ENCODE results near the gene ETV6. TPM values are rescaled to one million over a fixed set of nuclear protein-coding genes. Genes with fewer than 3 reads are reported as not detected.

Gene ETV6
- total RNA-seq, 1 experiment from 2014 or later, result 14.1 TPM

GRCh38 chr12:11743423-11744409 is 94.2 kb downstream of the ETV6 start:
- no peak for DNase-seq (ENCODE audit: low read depth, low spot score)
- intact Hi-C loops (cut with micrococcal nuclease), result no loop called here
- H3K9ac ChIP-seq (ENCODE audit: low read length), result no peak overlapping the region

GRCh38 chr12:11744410-11744801 is 94.9 kb downstream of the ETV6 start:
- no TSS peak for BruUV-seq (replicated peaks)
- TF ChIP-seq EZH2 (IDR thresholded peaks at IDR 0.05), result no peak
- no peak for TF ChIP-seq JUND (IDR thresholded peaks at IDR 0.05)
- no peak for TF ChIP-seq ZFX (IDR thresholded peaks at IDR 0.05)
- TF ChIP-seq POLR2AphosphoS5 (IDR thresholded peaks at IDR 0.05; ENCODE audit: low read depth, low read length), result no peak
- no peak for TF ChIP-seq MAX (IDR thresholded peaks at IDR 0.05)
- TF ChIP-seq TCF7L2 (IDR thresholded peaks at IDR 0.05; ENCODE audit: borderline replicate concordance, extremely low read depth, insufficient read depth, insufficient read length), result no peak
- TF ChIP-seq YY1 (IDR thresholded peaks at IDR 0.05; ENCODE audit: extremely low read depth, insufficient replicate concordance, low read depth, low read length), result no peak
- Histone ChIP-seq H3K9me3 (ENCODE audit: control insufficient read depth in 1 of 2, insufficient read depth in 1 of 2, low read depth in 1 of 2, low read length in 2 of 2) (no peaks in the 10 kb centered on the region), H3K4me2 (ENCODE audit: low read length) (no peak overlapping the region), H3K4me1 (ENCODE audit: control insufficient read depth in 1 of 2, insufficient read depth in 2 of 2, low read length in 2 of 2) (no peaks in the 10 kb centered on the region), H3K9me2 (ENCODE audit: insufficient read depth) (no peaks in the 10 kb centered on the region), H3K4me3 (replicated peaks in 1 of 2; ENCODE audit: low read depth in 1 of 2, low read length in 2 of 2) (no peak overlapping the region), H3K9ac (ENCODE audit: low read length) (no peak overlapping the region), H3K27ac (ENCODE audit: low read depth, low read length) (no peak overlapping the region), H2AFZ (ENCODE audit: low read depth, low read length, poor library complexity, severe bottlenecking) (no peak overlapping the region), H4K20me1 (ENCODE audit: insufficient read depth) (no peaks in the 10 kb centered on the region), H3K79me2 (ENCODE audit: insufficient read depth, low read length) (no peaks in the 10 kb centered on the region), H3K36me3 (ENCODE audit: control insufficient read depth in 1 of 2, insufficient read depth in 2 of 2, low read length in 2 of 2) (no peaks in the 10 kb centered on the region), H3K27me3 (ENCODE audit: insufficient read depth, low read length) (no peaks in the 10 kb centered on the region)
- CTCF ChIA-PET, result interaction anchor here (1.0 kb wide), 1 partner anchor 10 kb away, joined by 4 read pairs; no protein-coding TSS in a partner anchor
- POLR2A ChIA-PET, result no interaction called here
- DNase-seq (ENCODE audit: low read depth, low spot score), result no peak
- ATAC-seq, result no peak
- RAD21 ChIA-PET (ENCODE audit: low non-redundant PET in 1 of 2, low total read pairs in 2 of 2, uncharacterized antibody in 2 of 2, unreplicated experiment in 2 of 2), result no interaction called here
- intact Hi-C loops (cut with micrococcal nuclease), result no loop called here

More at GRCh38 chr12:11743423-11744409, 94.2 kb downstream of the ETV6 start:
- Histone ChIP-seq H3K79me2 (ENCODE audit: insufficient read depth, low read length) (no peaks in the 10 kb centered on the region), H2AFZ (ENCODE audit: low read depth, low read length, poor library complexity, severe bottlenecking) (no peak overlapping the region), H3K4me3 (replicated peaks in 1 of 2; ENCODE audit: low read depth in 1 of 2, low read length in 2 of 2) (no peak overlapping the region), H3K27ac (ENCODE audit: low read depth, low read length) (no peak overlapping the region), H3K4me1 (ENCODE audit: control insufficient read depth in 1 of 2, insufficient read depth in 2 of 2, low read length in 2 of 2) (no peaks in the 10 kb centered on the region), H3K36me3 (ENCODE audit: control insufficient read depth in 1 of 2, insufficient read depth in 2 of 2, low read length in 2 of 2) (no peaks in the 10 kb centered on the region), H3K9me3 (ENCODE audit: control insufficient read depth in 1 of 2, insufficient read depth in 1 of 2, low read depth in 1 of 2, low read length in 2 of 2) (no peaks in the 10 kb centered on the region), H3K27me3 (ENCODE audit: insufficient read depth, low read length) (no peaks in the 10 kb centered on the region), H3K9me2 (ENCODE audit: insufficient read depth) (no peaks in the 10 kb centered on the region), H4K20me1 (ENCODE audit: insufficient read depth) (no peaks in the 10 kb centered on the region), H3K4me2 (ENCODE audit: low read length) (no peak overlapping the region)
- no peak for TF ChIP-seq SIN3A (IDR thresholded peaks at IDR 0.05; ENCODE audit: low read depth)
- no peak for TF ChIP-seq MAX (IDR thresholded peaks at IDR 0.05)
- no peak for TF ChIP-seq ZNF274 (IDR thresholded peaks at IDR 0.05; ENCODE audit: low read depth, low read length)
- TF ChIP-seq EZH2 (IDR thresholded peaks at IDR 0.05), result no peak
- no peak for TF ChIP-seq CBX3 (IDR thresholded peaks at IDR 0.05; ENCODE audit: low read depth)
- POLR2A ChIA-PET, result no interaction called here
- no TSS peak for BruUV-seq (replicated peaks)
- RAD21 ChIA-PET (ENCODE audit: low non-redundant PET in 1 of 2, low total read pairs in 2 of 2, uncharacterized antibody in 2 of 2, unreplicated experiment in 2 of 2), result no interaction called here
- CTCF ChIA-PET, result no interaction called here
- no peak for ATAC-seq
